Measurements from ENCODE around the gene ASTN2. TPM values are rescaled to one million over a fixed set of nuclear protein-coding genes. Genes with fewer than 3 reads are reported as not detected.

Gene ASTN2
- total RNA-seq, 1 donor from 2014 or later: 10.0 TPM

GRCh38 chr9:117211280-117211679 is 203.6 kb downstream of the ASTN2 start:
- no peak for TF ChIP-seq CTCF (IDR thresholded peaks at IDR 0.05; ENCODE audit: unreplicated experiment)
- Mint-ChIP-seq H3K4me1 (ENCODE audit: unreplicated experiment) (no peaks in the 10 kb centered on the region), H3K36me3 (ENCODE audit: low read depth, unreplicated experiment) (no peaks in the 10 kb centered on the region), H3K27me3 (ENCODE audit: unreplicated experiment) (peaks cover 1% of the 10 kb centered on the region), H3K27ac (ENCODE audit: unreplicated experiment) (no peak overlapping the region), H3K4me3 (ENCODE audit: unreplicated experiment) (no peak overlapping the region), H3K9me3 (ENCODE audit: unreplicated experiment) (no peaks in the 10 kb centered on the region)
- DNase-seq (ENCODE audit: low spot score): no peak

GRCh38 chr9:117205806-117206205 is 209.1 kb downstream of the ASTN2 start:
- no peak for DNase-seq (ENCODE audit: low spot score)
- Mint-ChIP-seq H3K4me1 (ENCODE audit: unreplicated experiment) (no peaks in the 10 kb centered on the region), H3K27ac (ENCODE audit: unreplicated experiment) (no peak overlapping the region), H3K27me3 (ENCODE audit: unreplicated experiment) (no peaks in the 10 kb centered on the region), H3K36me3 (ENCODE audit: low read depth, unreplicated experiment) (no peaks in the 10 kb centered on the region), H3K4me3 (ENCODE audit: unreplicated experiment) (no peak overlapping the region), H3K9me3 (ENCODE audit: unreplicated experiment) (no peaks in the 10 kb centered on the region)
- no peak for TF ChIP-seq CTCF (IDR thresholded peaks at IDR 0.05; ENCODE audit: unreplicated experiment)

GRCh38 chr9:117204971-117205370 is 209.9 kb downstream of the ASTN2 start:
- H3K4me1 Mint-ChIP-seq (ENCODE audit: unreplicated experiment): no peaks in the 10 kb centered on the region
- no peaks in the 10 kb centered on the region for H3K27me3 Mint-ChIP-seq (ENCODE audit: unreplicated experiment)
- H3K9me3 Mint-ChIP-seq (ENCODE audit: unreplicated experiment): no peaks in the 10 kb centered on the region
- H3K36me3 Mint-ChIP-seq (ENCODE audit: low read depth, unreplicated experiment): no peaks in the 10 kb centered on the region
- no peak for DNase-seq (ENCODE audit: low spot score)
- TF ChIP-seq CTCF (IDR thresholded peaks at IDR 0.05; ENCODE audit: unreplicated experiment): no peak
- H3K27ac Mint-ChIP-seq (ENCODE audit: unreplicated experiment): no peak overlapping the region
- H3K4me3 Mint-ChIP-seq (ENCODE audit: unreplicated experiment): no peak overlapping the region

- Mint-ChIP-seq H3K9me3 (ENCODE audit: unreplicated experiment) (no peaks in the 10 kb centered on the region), H3K36me3 (ENCODE audit: low read depth, unreplicated experiment) (no peaks in the 10 kb centered on the region), H3K27me3 (ENCODE audit: unreplicated experiment) (no peaks in the 10 kb centered on the region), H3K4me3 (ENCODE audit: unreplicated experiment) (no peak overlapping the region), H3K4me1 (ENCODE audit: unreplicated experiment) (peaks cover 3% of the 10 kb centered on the region), H3K27ac (ENCODE audit: unreplicated experiment) (no peak overlapping the region)
- no peak for DNase-seq (ENCODE audit: low spot score)
- TF ChIP-seq CTCF (IDR thresholded peaks at IDR 0.05; ENCODE audit: unreplicated experiment): no peak
Measured at GRCh38 chr9:117191504-117192261, 223.2 kb downstream of the ASTN2 start.

GRCh38 chr9:117189121-117189520 is 225.7 kb downstream of the ASTN2 start:
- no peak overlapping the region for H3K27ac Mint-ChIP-seq (ENCODE audit: unreplicated experiment)
- no peaks in the 10 kb centered on the region for H3K9me3 Mint-ChIP-seq (ENCODE audit: unreplicated experiment)
- TF ChIP-seq CTCF (IDR thresholded peaks at IDR 0.05; ENCODE audit: unreplicated experiment): no peak
- H3K36me3 Mint-ChIP-seq (ENCODE audit: low read depth, unreplicated experiment): no peaks in the 10 kb centered on the region
- no peaks in the 10 kb centered on the region for H3K4me1 Mint-ChIP-seq (ENCODE audit: unreplicated experiment)
- no peak overlapping the region for H3K4me3 Mint-ChIP-seq (ENCODE audit: unreplicated experiment)
- no peaks in the 10 kb centered on the region for H3K27me3 Mint-ChIP-seq (ENCODE audit: unreplicated experiment)
- DNase-seq (ENCODE audit: low spot score): no peak
